Measurements from ENCODE around the gene RASL12.
"Not testable (repeated sequence)": the region's sequence is repeated elsewhere in the genome, so short reads cannot be mapped to it uniquely, and the experiment has no call there.

RASL12 gene

GRCh38 chr15:65096481-65097385, 28.9 kb upstream of the RASL12 start:
- no peak for ATAC-seq (replicated peaks)
- Mint-ChIP-seq H3K4me3 (no peak overlapping the region), H3K27ac (no peak overlapping the region), H3K27me3 (no peaks in the 10 kb centered on the region), H3K9me3 (no peaks in the 10 kb centered on the region), H3K36me3 (peaks cover 33 to 63% of the 10 kb centered on the region in 2 donors), H3K4me1 (peaks cover 2 to 5% of the 10 kb centered on the region in 2 donors)
- no peak for DNase-seq

GRCh38 chr15:65095747-65096104, 27.9 kb upstream of the RASL12 start:
- ATAC-seq (replicated peaks) = no peak
- Mint-ChIP-seq H3K9me3 (no peaks in the 10 kb centered on the region), H3K4me3 (no peak overlapping the region), H3K36me3 (peaks cover 27 to 56% of the 10 kb centered on the region in 2 donors), H3K4me1 (no peaks in the 10 kb centered on the region), H3K27ac (no peak overlapping the region), H3K27me3 (no peaks in the 10 kb centered on the region)
- no peak for DNase-seq

- Mint-ChIP-seq H3K27ac (no peak overlapping the region), H3K9me3 (no peaks in the 10 kb centered on the region), H3K4me1 (no peaks in the 10 kb centered on the region), H3K4me3 (no peak overlapping the region), H3K27me3 (no peaks in the 10 kb centered on the region), H3K36me3 (peaks cover 22 to 50% of the 10 kb centered on the region in 2 donors)
- no peak for ATAC-seq (replicated peaks)
- no peak for DNase-seq
Observed at GRCh38 chr15:65095011-65095746, 27.4 kb upstream of the RASL12 start.

- Mint-ChIP-seq H3K27ac (no peak overlapping the region), H3K36me3 (peaks cover 18 to 46% of the 10 kb centered on the region in 2 donors), H3K4me1 (no peaks in the 10 kb centered on the region), H3K9me3 (no peaks in the 10 kb centered on the region), H3K27me3 (no peaks in the 10 kb centered on the region), H3K4me3 (no peak overlapping the region)
- DNase-seq (no peak), ATAC-seq (replicated peaks) (no peak)
Observed at GRCh38 chr15:65094294-65094995, 26.7 kb upstream of the RASL12 start.

GRCh38 chr15:65093793-65094170, 26.0 kb upstream of the RASL12 start:
- H3K9me3 Mint-ChIP-seq; DNase-seq; H3K4me3 Mint-ChIP-seq; H3K27me3 Mint-ChIP-seq; H3K4me1 Mint-ChIP-seq; ATAC-seq (replicated peaks); H3K27ac Mint-ChIP-seq: not testable (repeated sequence)
- peaks cover 16 to 45% of the 10 kb centered on the region in 2 donors for H3K36me3 Mint-ChIP-seq

GRCh38 chr15:65092911-65093792, 25.4 kb upstream of the RASL12 start:
- no peaks in the 10 kb centered on the region for H3K27me3 Mint-ChIP-seq
- no peaks in the 10 kb centered on the region for H3K9me3 Mint-ChIP-seq
- no peak overlapping the region for H3K4me3 Mint-ChIP-seq
- no peak for DNase-seq
- H3K4me1 Mint-ChIP-seq = no peaks in the 10 kb centered on the region
- H3K36me3 Mint-ChIP-seq = peaks cover 12 to 39% of the 10 kb centered on the region in 2 donors
- no peak overlapping the region for H3K27ac Mint-ChIP-seq
- no peak for ATAC-seq (replicated peaks)

GRCh38 chr15:65091946-65092770, 24.4 kb upstream of the RASL12 start:
- Mint-ChIP-seq H3K27ac (no peak overlapping the region), H3K27me3 (no peaks in the 10 kb centered on the region), H3K36me3 (peaks cover 10 to 29% of the 10 kb centered on the region in 2 donors), H3K4me1 (no peaks in the 10 kb centered on the region), H3K9me3 (no peaks in the 10 kb centered on the region), H3K4me3 (no peak overlapping the region)
- ATAC-seq (replicated peaks) = no peak
- no peak for DNase-seq

GRCh38 chr15:65089206-65089824, 21.5 kb upstream of the RASL12 start:
- Mint-ChIP-seq H3K36me3 (peaks cover 5 to 13% of the 10 kb centered on the region in 2 donors), H3K4me1 (peaks cover 0 to 2% of the 10 kb centered on the region in 2 donors), H3K9me3 (no peaks in the 10 kb centered on the region), H3K27ac (no peak overlapping the region), H3K27me3 (peaks cover 8 to 9% of the 10 kb centered on the region in 2 donors), H3K4me3 (no peak overlapping the region)
- no peak for DNase-seq
- ATAC-seq (replicated peaks) = no peak

- Mint-ChIP-seq H3K27me3 (peaks cover 15 to 16% of the 10 kb centered on the region in 2 donors), H3K27ac (no peak overlapping the region), H3K9me3 (no peaks in the 10 kb centered on the region), H3K36me3 (peaks cover 5 to 9% of the 10 kb centered on the region in 2 donors), H3K4me1 (peaks cover 0 to 2% of the 10 kb centered on the region in 2 donors), H3K4me3 (no peak overlapping the region)
- ATAC-seq (replicated peaks) (no peak), DNase-seq (no peak)
Observed at GRCh38 chr15:65088643-65089021, 20.8 kb upstream of the RASL12 start.

- no peak overlapping the region for H3K4me3 Mint-ChIP-seq
- H3K9me3 Mint-ChIP-seq = no peaks in the 10 kb centered on the region
- H3K36me3 Mint-ChIP-seq = peaks cover 3 to 6% of the 10 kb centered on the region in 2 donors
- DNase-seq = no peak
- no peak overlapping the region for H3K27ac Mint-ChIP-seq
- H3K27me3 Mint-ChIP-seq = peaks cover 18 to 20% of the 10 kb centered on the region in 2 donors
- no peak for ATAC-seq (replicated peaks)
- H3K4me1 Mint-ChIP-seq = peaks cover 0 to 2% of the 10 kb centered on the region in 2 donors
Observed at GRCh38 chr15:65087873-65088642, 20.3 kb upstream of the RASL12 start.

- ATAC-seq (replicated peaks) (no peak), DNase-seq (no peak)
- Mint-ChIP-seq H3K27me3 (peaks cover 24 to 26% of the 10 kb centered on the region in 2 donors), H3K36me3 (peaks cover 3 to 6% of the 10 kb centered on the region in 2 donors), H3K9me3 (no peaks in the 10 kb centered on the region), H3K27ac (no peak overlapping the region), H3K4me1 (peaks cover 0 to 3% of the 10 kb centered on the region in 2 donors), H3K4me3 (no peak overlapping the region)
Observed at GRCh38 chr15:65087411-65087810, 19.6 kb upstream of the RASL12 start.

- no peak overlapping the region for H3K4me3 Mint-ChIP-seq
- DNase-seq = no peak
- H3K4me1 Mint-ChIP-seq = peaks cover 0 to 3% of the 10 kb centered on the region in 2 donors
- peak; percentile 23 to 33 for ATAC-seq (replicated peaks)
- peaks cover 28 to 30% of the 10 kb centered on the region in 2 donors for H3K27me3 Mint-ChIP-seq
- H3K9me3 Mint-ChIP-seq = no peaks in the 10 kb centered on the region
- H3K36me3 Mint-ChIP-seq = peaks cover 3 to 6% of the 10 kb centered on the region in 2 donors
- H3K27ac Mint-ChIP-seq = no peak overlapping the region
Observed at GRCh38 chr15:65086680-65087111, 18.9 kb upstream of the RASL12 start.

Measured in stimulated activated naive B cell treated with anti-CD40 and anti-IgM and Interleukin-4, amounts not matched to agents 10 μg/mL and 1 μg/mL and 100 μg/mL, for 72 hours (primary cell).